ENCODE data around the gene KIAA1191.

DNA sequence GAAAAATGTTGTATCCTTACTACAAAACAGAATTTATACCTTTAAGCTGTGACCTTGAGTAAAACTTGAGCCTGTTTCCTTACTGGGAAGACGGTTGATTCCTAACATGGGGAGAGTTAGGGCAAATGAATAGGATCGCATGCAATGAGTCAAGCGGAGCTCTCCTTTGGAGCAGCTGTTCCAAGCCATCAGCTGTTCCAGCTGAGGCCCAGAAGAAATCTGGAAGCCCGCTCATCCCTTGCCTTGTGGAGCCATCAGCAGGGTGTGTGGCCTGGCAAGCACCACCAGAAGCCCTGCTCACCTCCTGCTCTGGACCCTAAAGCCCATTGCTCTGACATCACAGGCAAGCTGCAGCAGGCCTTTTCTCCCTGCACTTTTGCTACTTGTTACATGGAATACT is 8.0 kb downstream of the KIAA1191 start:
- TF ChIP-seq TAF1 (IDR thresholded peaks at IDR 0.05; ENCODE audit: low read depth, low read length): no peak
- TF ChIP-seq POLR2AphosphoS5 (IDR thresholded peaks at IDR 0.05; ENCODE audit: low read depth, low read length): no peak
- no peak for TF ChIP-seq POLR2A (IDR thresholded peaks at IDR 0.05; ENCODE audit: low read depth, low read length)

Measured in GM12891 (cell line).